ENCODE measurements around the gene LRRC72. TPM values are rescaled to one million over a fixed set of nuclear protein-coding genes. Genes with fewer than 3 reads are reported as not detected.
A peak's percentile ranks its signal among the peaks of the same experiment; 100 is the strongest.
"Not testable (repeated sequence)": the region's sequence is repeated elsewhere in the genome, so short reads cannot be mapped to it uniquely, and the experiment has no call there.

Gene LRRC72
- not detected in 2 replicates for total RNA-seq (2014; rRNA removed; shearing (Covaris generic); ENCODE audit: low replicate concordance)

- in situ Hi-C loops (cut with HindIII; ENCODE audit: low pct_unique_long_range_greater_than_20kb, low sequenced_read_pairs), result no loop called here
- DNase-seq (ENCODE audit: low read depth), result no peak
Measured at GRCh38 chr7:16526742-16527540, at the start of gene LRRC72. Gene LRRC72 (plus strand): TSS chr7:16526825. CDS start chr7:16526953, 128 bp downstream.

- in situ Hi-C loops (cut with HindIII; ENCODE audit: low pct_unique_long_range_greater_than_20kb, low sequenced_read_pairs), result no loop called here
- no peak for DNase-seq (ENCODE audit: low read depth)
Measured at GRCh38 chr7:16479161-16479560, 47.5 kb upstream of the LRRC72 start.

- in situ Hi-C loops (cut with HindIII; ENCODE audit: low pct_unique_long_range_greater_than_20kb, low sequenced_read_pairs), result no loop called here
- DNase-seq (ENCODE audit: low read depth), result no peak
Measured at GRCh38 chr7:16479591-16479990, 47.0 kb upstream of the LRRC72 start.

- in situ Hi-C loops (cut with HindIII; ENCODE audit: low pct_unique_long_range_greater_than_20kb, low sequenced_read_pairs), result no loop called here
- DNase-seq (ENCODE audit: low read depth), result peak; percentile 87
Measured at GRCh38 chr7:16484453-16485158, 42.0 kb upstream of the LRRC72 start.

GRCh38 chr7:16491148-16491547, 35.5 kb upstream of the LRRC72 start:
- in situ Hi-C loops (cut with HindIII; ENCODE audit: low pct_unique_long_range_greater_than_20kb, low sequenced_read_pairs), result no loop called here
- no peak for DNase-seq (ENCODE audit: low read depth)

GRCh38 chr7:16492513-16493062, 34.0 kb upstream of the LRRC72 start:
- peak; percentile 56 for DNase-seq (ENCODE audit: low read depth)

GRCh38 chr7:16493266-16493665, 33.4 kb upstream of the LRRC72 start:
- in situ Hi-C loops (cut with HindIII; ENCODE audit: low pct_unique_long_range_greater_than_20kb, low sequenced_read_pairs), result no loop called here
- DNase-seq (ENCODE audit: low read depth), result no peak

More at GRCh38 chr7:16492513-16493062, 34.0 kb upstream of the LRRC72 start:
- in situ Hi-C loops (cut with HindIII; ENCODE audit: low pct_unique_long_range_greater_than_20kb, low sequenced_read_pairs), result no loop called here

- no peak for DNase-seq (ENCODE audit: low read depth)
- in situ Hi-C loops (cut with HindIII; ENCODE audit: low pct_unique_long_range_greater_than_20kb, low sequenced_read_pairs), result no loop called here
Measured at GRCh38 chr7:16494551-16494950, 32.1 kb upstream of the LRRC72 start.

GRCh38 chr7:16494955-16495719, 31.5 kb upstream of the LRRC72 start:
- no peak for DNase-seq (ENCODE audit: low read depth)
- in situ Hi-C loops (cut with HindIII; ENCODE audit: low pct_unique_long_range_greater_than_20kb, low sequenced_read_pairs), result no loop called here

GRCh38 chr7:16498122-16498521, 28.5 kb upstream of the LRRC72 start:
- DNase-seq (ENCODE audit: low read depth), result no peak
- in situ Hi-C loops (cut with HindIII; ENCODE audit: low pct_unique_long_range_greater_than_20kb, low sequenced_read_pairs), result no loop called here

GRCh38 chr7:16502303-16502702, 24.3 kb upstream of the LRRC72 start:
- in situ Hi-C loops (cut with HindIII; ENCODE audit: low pct_unique_long_range_greater_than_20kb, low sequenced_read_pairs), result no loop called here
- no peak for DNase-seq (ENCODE audit: low read depth)

- in situ Hi-C loops (cut with HindIII; ENCODE audit: low pct_unique_long_range_greater_than_20kb, low sequenced_read_pairs), result no loop called here
- no peak for DNase-seq (ENCODE audit: low read depth)
Measured at GRCh38 chr7:16504019-16504418, 22.6 kb upstream of the LRRC72 start.

GRCh38 chr7:16506422-16506821, 20.2 kb upstream of the LRRC72 start:
- DNase-seq (ENCODE audit: low read depth); in situ Hi-C loops (cut with HindIII; ENCODE audit: low pct_unique_long_range_greater_than_20kb, low sequenced_read_pairs): not testable (repeated sequence)

- DNase-seq (ENCODE audit: low read depth), result no peak
- in situ Hi-C loops (cut with HindIII; ENCODE audit: low pct_unique_long_range_greater_than_20kb, low sequenced_read_pairs), result no loop called here
Measured at GRCh38 chr7:16509829-16510228, 16.8 kb upstream of the LRRC72 start.

GRCh38 chr7:16511314-16511713, 15.3 kb upstream of the LRRC72 start:
- in situ Hi-C loops (cut with HindIII; ENCODE audit: low pct_unique_long_range_greater_than_20kb, low sequenced_read_pairs), result no loop called here
- DNase-seq (ENCODE audit: low read depth), result no peak

GRCh38 chr7:16512097-16512496, 14.5 kb upstream of the LRRC72 start:
- in situ Hi-C loops (cut with HindIII; ENCODE audit: low pct_unique_long_range_greater_than_20kb, low sequenced_read_pairs), result no loop called here
- DNase-seq (ENCODE audit: low read depth), result no peak

GRCh38 chr7:16514271-16514670, 12.4 kb upstream of the LRRC72 start:
- DNase-seq (ENCODE audit: low read depth), result no peak
- in situ Hi-C loops (cut with HindIII; ENCODE audit: low pct_unique_long_range_greater_than_20kb, low sequenced_read_pairs), result no loop called here

GRCh38 chr7:16514729-16515128, 11.9 kb upstream of the LRRC72 start:
- no peak for DNase-seq (ENCODE audit: low read depth)
- in situ Hi-C loops (cut with HindIII; ENCODE audit: low pct_unique_long_range_greater_than_20kb, low sequenced_read_pairs), result no loop called here
